K562 (cell line): ENCODE results near the gene SPEM3. TPM values are rescaled to one million over a fixed set of nuclear protein-coding genes. Genes with fewer than 3 reads are reported as not detected.

Experiments
- ATF2 ChIP-seq: sonication (generic); formaldehyde crosslinking; IDR thresholded peaks from 2 replicates; pipeline ENCODE4 v1.8.1; 2022; ENCODE audit warnings: missing genetic modification reagents
- BDP1 ChIP-seq: IDR thresholded peaks from 3 replicates; pipeline ENCODE4 v1.6.1; 2011; ENCODE audit not compliant: insufficient read length, insufficient read depth
- C11orf30 ChIP-seq: fragments of 450-650 bp; IDR thresholded peaks from 2 replicates; pipeline ENCODE4 v1.6.1; 2016; ENCODE audit warnings: low read depth, mild to moderate bottlenecking
- CHD1 ChIP-seq: fragments of 200-600 bp; sonication (generic); IDR thresholded peaks from one replicate; pipeline ENCODE4 v1.6.1; 2012; ENCODE audit warnings: mild to moderate bottlenecking, moderate library complexity, low read length, inconsistent platforms
- HMG20B ChIP-seq: fragments of 250-450 bp; sonication (Bioruptor Pico); IDR thresholded peaks from 2 replicates; pipeline ENCODE4 v1.5.0; 2021; ENCODE audit warnings: mild to moderate bottlenecking
- HOMEZ ChIP-seq: fragments of 250-450 bp; sonication (Bioruptor Pico); IDR thresholded peaks from 2 replicates; pipeline ENCODE4 v1.4.0; 2020; ENCODE audit warnings: mild to moderate bottlenecking, moderate library complexity
- L3MBTL2 ChIP-seq: fragments of 450-650 bp; IDR thresholded peaks from 2 replicates; pipeline ENCODE4 v1.6.1; 2016; ENCODE audit warnings: mild to moderate bottlenecking, moderate library complexity
- MIER1 ChIP-seq: fragments of 450-650 bp; IDR thresholded peaks from 2 replicates; pipeline ENCODE4 v1.6.1; 2016; ENCODE audit warnings: antibody characterized with exemption, mild to moderate bottlenecking, low read depth
- PCBP2 ChIP-seq: fragments of 200-400 bp; formaldehyde crosslinking; IDR thresholded peaks from 2 replicates; pipeline ENCODE4 v1.6.1; 2018; ENCODE audit warnings: low read length, low read depth, mild to moderate bottlenecking, moderate library complexity; ENCODE audit not compliant: poor library complexity, severe bottlenecking
- PHF8 ChIP-seq: fragments of 200-600 bp; sonication (generic); IDR thresholded peaks from 2 replicates; pipeline ENCODE4 v1.6.1; 2012; ENCODE audit warnings: mixed run types, mild to moderate bottlenecking, inconsistent platforms, low read length, moderate library complexity, borderline replicate concordance
- POLR2A ChIP-seq: fragments of 450-650 bp; conservative IDR thresholded peaks from 2 replicates; pipeline ENCODE4 v1.6.1; 2016
- RCOR1 ChIP-seq, 2 experiments: IDR thresholded peaks; 2 replicates each; pipeline ENCODE4 v1.6.1; 2012; ENCODE audit warnings: low read depth in 2 of 2, low read length in 2 of 2, borderline replicate concordance in 1 of 2, improper control_type of control experiment in 1 of 2
- SETDB1 ChIP-seq: IDR thresholded peaks from one replicate; pipeline ENCODE4 v1.6.1; 2012; ENCODE audit warnings: low read length, control low read depth, inconsistent platforms
- SRSF3 ChIP-seq: fragments of 200-400 bp; formaldehyde crosslinking; IDR thresholded peaks from 2 replicates; pipeline ENCODE4 v1.6.1; 2016; ENCODE audit warnings: mild to moderate bottlenecking, low read length, moderate library complexity; ENCODE audit not compliant: insufficient read depth
- TBP ChIP-seq: optimal IDR thresholded peaks from 2 replicates; pipeline ENCODE3; 2011; ENCODE audit warnings: low read depth, low read length, improper control_type of control experiment
- ZBTB7A ChIP-seq: IDR thresholded peaks from 2 replicates; pipeline ENCODE4 v1.6.1; 2011; ENCODE audit warnings: low read depth, mild to moderate bottlenecking, low read length, moderate library complexity, borderline replicate concordance; ENCODE audit not compliant: control insufficient read depth
- ZNF184 ChIP-seq: sonication (generic); formaldehyde crosslinking; IDR thresholded peaks from 2 replicates; pipeline ENCODE4 v1.5.0; 2020; ENCODE audit warnings: missing genetic modification reagents
- ZNF384 ChIP-seq: IDR thresholded peaks from 2 replicates; pipeline ENCODE4 v1.6.1; 2012; ENCODE audit warnings: low read depth, low read length, improper control_type of control experiment
- ZNF766 ChIP-seq: fragments of 200-800 bp; sonication (Bioruptor generic); conservative IDR thresholded peaks from 2 replicates; pipeline ENCODE4 v1.6.1; 2016; ENCODE audit warnings: missing genetic modification characterization, missing compliant biosample characterization
- polyA plus RNA-seq, 8 experiments: library from polyadenylated mRNA; depleted of rRNA in 4 of 8; stranded (reverse) in 5 of 8; unstranded in 3 of 8; fragments of >200 nt; fragmentation: Nextera tagmentation in 2 of 8; fragmentation: Illumina TruSeq in 1 of 8; extraction: Ambion mirVana in 2 of 8; extraction: Trizol in 1 of 8; gene quantifications; 2 replicates each; pipeline versions ENCODE4 v1.2.1 to v1.2.3, GENCODE V29; 2011 to 2014; ENCODE audit warnings: inconsistent platforms in 1 of 8, missing spikeins in 1 of 8
- total RNA-seq, 7 experiments: library from RNA; depleted of rRNA in 6 of 7; stranded (reverse); fragments of >200 nt in 6 of 7; fragmentation: Illumina TruSeq in 2 of 7; extraction: Trizol in 2 of 7; gene quantifications; 2 replicates each; pipeline versions ENCODE4 v1.2.1 to v1.2.3, GENCODE V29; 2011 to 2021; ENCODE audit warnings: low replicate concordance in 1 of 7
- TF ChIP-seq, protein P1 (sequence below), 2 experiments: fragments of 450-650 bp; IDR thresholded peaks; 2 replicates each; pipeline ENCODE4 v1.6.1; 2018; ENCODE audit warnings: mild to moderate bottlenecking in 2 of 2, low read depth in 1 of 2; ENCODE audit not compliant: partially characterized antibody in 2 of 2
- TF ChIP-seq, protein P2 (sequence below): fragments of 250-450 bp; sonication (Bioruptor Pico); IDR thresholded peaks from 2 replicates; pipeline ENCODE4 v1.8.0; 2022; ENCODE audit warnings: moderate library complexity, mild to moderate bottlenecking, inconsistent platforms

Gene SPEM3
- total and polyA plus RNA-seq, 9 of the 15 experiments (the other 6 are each of a cell fraction or from before 2014, with no cell fraction given), result not detected

DNA sequence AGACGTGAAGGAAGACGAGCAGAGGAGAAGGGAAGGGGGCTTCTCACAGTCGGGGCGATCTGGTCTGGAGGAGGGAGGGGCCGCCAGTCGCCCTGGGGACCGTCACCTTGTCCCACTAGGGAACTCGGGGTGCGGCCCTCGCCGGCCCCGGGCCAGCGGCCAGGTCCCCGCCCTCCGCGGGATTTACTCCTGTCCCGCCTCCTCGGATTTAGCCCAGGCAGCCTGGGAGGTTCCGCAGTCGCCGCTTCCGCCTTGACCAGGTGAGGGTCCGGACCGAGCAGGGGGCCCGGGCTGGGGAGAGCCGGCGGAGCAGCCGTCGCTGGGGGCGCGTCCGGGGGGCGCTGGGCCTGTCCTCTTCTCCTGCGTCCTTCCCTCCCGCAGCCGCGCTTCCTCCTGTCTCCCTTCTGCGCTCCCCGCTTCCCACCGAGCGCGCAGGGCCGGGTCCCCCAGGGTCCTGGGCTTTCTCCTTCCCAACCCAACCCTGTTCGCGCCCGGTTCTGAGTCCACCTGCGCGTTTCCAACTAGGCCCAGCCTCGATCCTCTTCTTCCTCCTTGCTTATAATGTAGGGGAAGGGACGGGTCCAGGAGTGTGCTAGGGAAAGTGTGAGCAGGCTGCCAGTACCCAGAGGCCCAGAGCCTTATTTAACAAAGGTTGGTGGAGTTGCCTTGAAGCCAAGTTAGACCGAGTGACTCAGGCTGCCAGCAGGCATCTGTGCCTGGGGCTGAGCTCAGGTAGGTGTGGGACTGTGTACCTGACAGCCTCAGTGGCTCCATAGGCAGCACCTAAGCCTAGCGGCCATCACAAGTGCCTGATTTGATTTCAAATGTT is 47.6 kb upstream of the SPEM3 start, which contains the start of gene TNK1 (continued):
- TF ChIP-seq HOMEZ (CRISPR knock-in tag) (no peak), ZNF766 (CRISPR knock-in tag) (no peak), L3MBTL2 (peak; percentile 41; the same call in 1 of the 2 replicates), SRSF3 (no peak), SETDB1 (no peak), RCOR1 (IDR thresholded peaks at IDR 0.05; ENCODE audit: borderline replicate concordance in 1 of 2, low read depth in 2 of 2, low read length in 2 of 2) (peak in 1 of 2 experiments; percentile 51; a peak in 1 of 4 replicates), PCBP2 (no peak), ATF2 (CRISPR knock-in tag) (no peak), BDP1 (no peak), CHD1 (no peak), PHF8 (peak; percentile 67; the same call in 1 of the 2 replicates), ZBTB7A (peak; percentile 61; the same call in 1 of the 2 replicates), MIER1 (no peak), ZNF384 (no peak), ZNF184 (CRISPR knock-in tag) (no peak), C11orf30 (no peak), TBP (peak; percentile 54), HMG20B (CRISPR knock-in tag) (no peak), POLR2A (peak; percentile 49; the same call in 1 of the 2 replicates)
- TF ChIP-seq, protein P1, sequence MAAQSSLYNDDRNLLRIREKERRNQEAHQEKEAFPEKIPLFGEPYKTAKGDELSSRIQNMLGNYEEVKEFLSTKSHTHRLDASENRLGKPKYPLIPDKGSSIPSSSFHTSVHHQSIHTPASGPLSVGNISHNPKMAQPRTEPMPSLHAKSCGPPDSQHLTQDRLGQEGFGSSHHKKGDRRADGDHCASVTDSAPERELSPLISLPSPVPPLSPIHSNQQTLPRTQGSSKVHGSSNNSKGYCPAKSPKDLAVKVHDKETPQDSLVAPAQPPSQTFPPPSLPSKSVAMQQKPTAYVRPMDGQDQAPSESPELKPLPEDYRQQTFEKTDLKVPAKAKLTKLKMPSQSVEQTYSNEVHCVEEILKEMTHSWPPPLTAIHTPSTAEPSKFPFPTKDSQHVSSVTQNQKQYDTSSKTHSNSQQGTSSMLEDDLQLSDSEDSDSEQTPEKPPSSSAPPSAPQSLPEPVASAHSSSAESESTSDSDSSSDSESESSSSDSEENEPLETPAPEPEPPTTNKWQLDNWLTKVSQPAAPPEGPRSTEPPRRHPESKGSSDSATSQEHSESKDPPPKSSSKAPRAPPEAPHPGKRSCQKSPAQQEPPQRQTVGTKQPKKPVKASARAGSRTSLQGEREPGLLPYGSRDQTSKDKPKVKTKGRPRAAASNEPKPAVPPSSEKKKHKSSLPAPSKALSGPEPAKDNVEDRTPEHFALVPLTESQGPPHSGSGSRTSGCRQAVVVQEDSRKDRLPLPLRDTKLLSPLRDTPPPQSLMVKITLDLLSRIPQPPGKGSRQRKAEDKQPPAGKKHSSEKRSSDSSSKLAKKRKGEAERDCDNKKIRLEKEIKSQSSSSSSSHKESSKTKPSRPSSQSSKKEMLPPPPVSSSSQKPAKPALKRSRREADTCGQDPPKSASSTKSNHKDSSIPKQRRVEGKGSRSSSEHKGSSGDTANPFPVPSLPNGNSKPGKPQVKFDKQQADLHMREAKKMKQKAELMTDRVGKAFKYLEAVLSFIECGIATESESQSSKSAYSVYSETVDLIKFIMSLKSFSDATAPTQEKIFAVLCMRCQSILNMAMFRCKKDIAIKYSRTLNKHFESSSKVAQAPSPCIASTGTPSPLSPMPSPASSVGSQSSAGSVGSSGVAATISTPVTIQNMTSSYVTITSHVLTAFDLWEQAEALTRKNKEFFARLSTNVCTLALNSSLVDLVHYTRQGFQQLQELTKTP (IDR thresholded peaks at IDR 0.05; ENCODE audit: low read depth in 1 of 2, partially characterized antibody in 2 of 2), result no peak
- TF ChIP-seq, protein P2, sequence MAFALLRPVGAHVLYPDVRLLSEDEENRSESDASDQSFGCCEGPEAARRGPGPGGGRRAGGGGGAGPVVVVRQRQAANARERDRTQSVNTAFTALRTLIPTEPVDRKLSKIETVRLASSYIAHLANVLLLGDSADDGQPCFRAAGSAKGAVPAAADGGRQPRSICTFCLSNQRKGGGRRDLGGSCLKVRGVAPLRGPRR (CRISPR knock-in tag), result no peak
